Heart left ventricle (tissue), 16 donors: ENCODE results near the gene PARD6A. TPM values are rescaled to one million over a fixed set of nuclear protein-coding genes. Genes with fewer than 3 reads are reported as not detected.

Source experiments
- ATAC-seq, 4 donors: fragments of 200-7000 bp; cut with Tn5 transposase; one replicate each; pipeline ENCODE4 v1.9.1; 2020 to 2022; ENCODE audit warnings: moderate library complexity in 4 of 4, mild to moderate bottlenecking in 3 of 4, moderate number of reproducible peaks in 1 of 4
- DNase-seq, 5 donors: peaks; one replicate each; pipeline ENCODE4 v3.0.0-alpha.2; 2020
- H3K27ac ChIP-seq, 12 donors: fragments of 200-600 bp; sonication (generic) in 4 of 12; one replicate each; pipeline versions ENCODE4 v1.5.0 to v1.8.0; 2016 to 2022; ENCODE audit warnings: mild to moderate bottlenecking in 2 of 12
- H3K27me3 ChIP-seq, 9 donors: fragments of 200-600 bp; sonication (generic) in 2 of 9; one replicate each; pipeline versions ENCODE4 v1.5.1 to v1.8.0; 2016 to 2022; ENCODE audit warnings: mild to moderate bottlenecking in 3 of 9
- H3K36me3 ChIP-seq, 9 donors: fragments of 200-600 bp; sonication (generic) in 2 of 9; one replicate each; pipeline versions ENCODE4 v1.5.0 to v1.8.0; 2018 to 2022; ENCODE audit warnings: mild to moderate bottlenecking in 2 of 9
- H3K4me1 ChIP-seq, 12 donors: fragments of 200-600 bp; sonication (generic) in 4 of 12; one replicate each; pipeline versions ENCODE4 v1.5.0 to v1.8.0; 2016 to 2022; ENCODE audit warnings: mild to moderate bottlenecking in 3 of 12
- H3K4me3 ChIP-seq, 12 donors: fragments of 200-600 bp; sonication (generic) in 4 of 12; one replicate each; pipeline versions ENCODE4 v1.5.0 to v1.8.0; 2017 to 2022; ENCODE audit warnings: mild to moderate bottlenecking in 9 of 12, moderate library complexity in 4 of 12
- H3K9me3 ChIP-seq, 12 donors: fragments of 200-600 bp; sonication (generic) in 4 of 12; one replicate each; pipeline versions ENCODE4 v1.5.0 to v1.8.0; 2016 to 2022; ENCODE audit warnings: mild to moderate bottlenecking in 1 of 12
- POLR2A ChIP-seq, 2 donors: fragments of 450-650 bp; IDR thresholded peaks; one replicate each; pipeline ENCODE4 v1.6.1; 2017; ENCODE audit warnings: antibody characterized with exemption in 2 of 2, mild to moderate bottlenecking in 2 of 2, moderate library complexity in 2 of 2
- WGBS, 4 donors: extraction: QIAGEN DNeasy Blood & Tissue Kit in 2 of 4; methylation state at CpG; one replicate each; pipeline versions ENCODE4 v1.1.5 to v1.1.7; 2013 to 2018; 5-methylcytosine and 5-hydroxymethylcytosine counted together
- intact Hi-C, 10 donors: fragments of 100-400 bp; cut with DNase I; formaldehyde crosslinking; loops; one replicate each; pipeline versions ENCODE4 v1.11.1 to v1.14.2; 2022
- long read RNA-seq, 3 donors: library from polyadenylated mRNA; unstranded; transcript quantifications; one replicate each; pipeline ENCODE4 v2.0.0, GENCODE V29; 2020 to 2021
- polyA plus RNA-seq, 2 donors: library from polyadenylated mRNA; stranded (reverse); fragments of 200-250 nt; gene quantifications; one replicate each; pipeline ENCODE4 v1.2.3, GENCODE V29; 2013
- total RNA-seq, 9 donors: library from RNA; depleted of rRNA in 2 of 9; stranded (reverse); fragments of >200 nt in 2 of 9; fragmentation: NEBNext Ultra II Directional in 3 of 9; extraction: Animal tissue kit (Norgen Biotek cat#: 25700) in 3 of 9; gene quantifications; one replicate each; pipeline versions ENCODE4 v1.1.0 to v1.2.4, GENCODE V29; 2016 to 2023
- TF ChIP-seq, protein P1 (sequence below), 12 donors: fragments of 200-600 bp; sonication (generic) in 4 of 12; IDR thresholded peaks; one replicate each; pipeline versions ENCODE4 v1.5.0 to v1.8.0; 2018 to 2022; ENCODE audit warnings: antibody characterized with exemption in 12 of 12, mild to moderate bottlenecking in 5 of 12
- donor health status: ischemic (EF 13 %, LVEDD 7.1; RV severe dilation, severe dysfunction).
- donor health status: healthy with polysubstance abuse.
- donor health status: DM: no; HTN: yes; CAD: no.
- donor health status: DM: no; HTN: no; CAD: no.
- donor health status: ischemic (EF 25% LVEDD 6.9; RV normal size, moderate dysfunction).
- donor health status: ischemic (EF 25% LVEDD 5.7; RV mildly dilated, moderate dysfunction).
- donor health status: healthy.
- donor health status: DM: yes; HTN: yes; CAD: no.
- donor health status: ischemic (EF 35%, LVEDD 5.7; RV mildly dilated, moderate dysfunction).
- donor health status: nonischemic (EF 11% LVEDD 7.7; RV severe dilation, severe dysfunction).
- donor health status: DM: yes; HTN: yes; CAD: no.
- donor health status: PGD.
- donor health status: ischemic (EF 29% LVEDD 5.4; RV normal size, mild dysfunction).
- donor health status: nonischemic (EF 23%, LVEDD 6.1; RV moderate dilation, normal function).

Gene PARD6A, protein sequence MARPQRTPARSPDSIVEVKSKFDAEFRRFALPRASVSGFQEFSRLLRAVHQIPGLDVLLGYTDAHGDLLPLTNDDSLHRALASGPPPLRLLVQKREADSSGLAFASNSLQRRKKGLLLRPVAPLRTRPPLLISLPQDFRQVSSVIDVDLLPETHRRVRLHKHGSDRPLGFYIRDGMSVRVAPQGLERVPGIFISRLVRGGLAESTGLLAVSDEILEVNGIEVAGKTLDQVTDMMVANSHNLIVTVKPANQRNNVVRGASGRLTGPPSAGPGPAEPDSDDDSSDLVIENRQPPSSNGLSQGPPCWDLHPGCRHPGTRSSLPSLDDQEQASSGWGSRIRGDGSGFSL
- total RNA-seq = 1 to 10 TPM; 1.7 to 5.6 (median 2.9) TPM
- 1 to 10 TPM; 2.7 to 7.0 TPM for polyA plus RNA-seq
- long read RNA-seq, donor 1, transcript PARD6A-202 (3 exons, 1,260 nt) = major isoform, 6 of 9 reads
- long read RNA-seq, donor 1, partial matches to known transcripts = 0 of 9 reads
- long read RNA-seq, donor 1, other reads (novel, unspliced or antisense) = 1 of 9 reads
- long read RNA-seq, donor 2, transcript PARD6A-202 (3 exons, 1,260 nt) = major isoform, 8 of 10 reads
- long read RNA-seq, donor 2, partial matches to known transcripts = 1 of 10 reads
- long read RNA-seq, donor 2, other reads (novel, unspliced or antisense) = 1 of 10 reads
- long read RNA-seq, donor 3, transcript PARD6A-202 (3 exons, 1,260 nt) = major isoform, 6 of 8 reads
- long read RNA-seq, donor 3, partial matches to known transcripts = 0 of 8 reads
- long read RNA-seq, donor 3, other reads (novel, unspliced or antisense) = 2 of 8 reads

DNA sequence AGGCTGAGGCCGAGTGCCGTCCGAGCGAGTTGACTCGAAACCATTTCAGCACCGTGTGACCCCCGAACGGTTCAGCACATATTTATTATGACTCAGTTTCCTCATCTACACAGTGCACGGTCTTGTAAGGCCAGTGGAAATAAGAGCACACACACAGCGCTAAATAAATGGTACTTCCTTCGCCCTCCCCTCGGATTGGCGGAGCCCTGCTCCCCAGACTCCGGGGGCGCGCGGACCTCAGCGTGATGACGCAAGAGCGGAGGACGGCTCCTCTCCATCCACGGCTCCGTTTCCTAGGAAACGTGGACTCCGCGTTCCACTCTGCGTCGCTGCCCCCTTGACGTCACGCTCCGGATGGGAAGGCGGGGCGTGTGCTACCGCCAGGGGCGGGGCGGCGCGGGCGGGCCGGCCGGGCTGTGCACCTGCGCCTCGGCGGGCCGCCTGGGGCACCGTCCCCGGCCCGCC lies at the start of gene PARD6A:
PARD6A (plus strand) TSS at position 397 of the 465 bp plus-strand sequence. CDS start 79 bp downstream, outside the sequence.
- intact Hi-C loops = loop anchor here in 3 of 10 donors (1.0 to 10.0 kb wide), 3 partner anchors 98 to 174 kb away; partner anchors contain the start of gene CTCF (in 2 of the 3)
- no peaks in the 10 kb centered on the region for H3K9me3 ChIP-seq
- ATAC-seq (peak; percentile 84 to 95 (median 87)), DNase-seq (peak; percentile 96 to 98 (median 97))
- peak in 1 of 2 donors; percentile 0 for TF ChIP-seq POLR2A (IDR thresholded peaks at IDR 0.05)
- TF ChIP-seq, protein P1, sequence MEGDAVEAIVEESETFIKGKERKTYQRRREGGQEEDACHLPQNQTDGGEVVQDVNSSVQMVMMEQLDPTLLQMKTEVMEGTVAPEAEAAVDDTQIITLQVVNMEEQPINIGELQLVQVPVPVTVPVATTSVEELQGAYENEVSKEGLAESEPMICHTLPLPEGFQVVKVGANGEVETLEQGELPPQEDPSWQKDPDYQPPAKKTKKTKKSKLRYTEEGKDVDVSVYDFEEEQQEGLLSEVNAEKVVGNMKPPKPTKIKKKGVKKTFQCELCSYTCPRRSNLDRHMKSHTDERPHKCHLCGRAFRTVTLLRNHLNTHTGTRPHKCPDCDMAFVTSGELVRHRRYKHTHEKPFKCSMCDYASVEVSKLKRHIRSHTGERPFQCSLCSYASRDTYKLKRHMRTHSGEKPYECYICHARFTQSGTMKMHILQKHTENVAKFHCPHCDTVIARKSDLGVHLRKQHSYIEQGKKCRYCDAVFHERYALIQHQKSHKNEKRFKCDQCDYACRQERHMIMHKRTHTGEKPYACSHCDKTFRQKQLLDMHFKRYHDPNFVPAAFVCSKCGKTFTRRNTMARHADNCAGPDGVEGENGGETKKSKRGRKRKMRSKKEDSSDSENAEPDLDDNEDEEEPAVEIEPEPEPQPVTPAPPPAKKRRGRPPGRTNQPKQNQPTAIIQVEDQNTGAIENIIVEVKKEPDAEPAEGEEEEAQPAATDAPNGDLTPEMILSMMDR (IDR thresholded peaks at IDR 0.05) = peak in 3 of 12 donors; percentile 14 to 21 (median 15)
- 0 to 1% (median 1%) methylated on average over 13 to 48 of the region's 48 CpGs for WGBS, 4 donors
- peaks cover 0 to 5% (median 0%) of the 10 kb centered on the region in 9 donors for H3K27me3 ChIP-seq
- H3K4me3 ChIP-seq = peak within 1 kb of the TSS; percentile 73 to 97 (median 82)
- H3K4me1 ChIP-seq = peaks cover under 1 to 26% (median 20%) of the 10 kb centered on the region in 12 donors
- H3K36me3 ChIP-seq = peaks cover 0 to 23% (median 0%) of the 10 kb centered on the region in 9 donors
- peak within 1 kb of the TSS; percentile 80 to 97 (median 93) for H3K27ac ChIP-seq

DNA sequence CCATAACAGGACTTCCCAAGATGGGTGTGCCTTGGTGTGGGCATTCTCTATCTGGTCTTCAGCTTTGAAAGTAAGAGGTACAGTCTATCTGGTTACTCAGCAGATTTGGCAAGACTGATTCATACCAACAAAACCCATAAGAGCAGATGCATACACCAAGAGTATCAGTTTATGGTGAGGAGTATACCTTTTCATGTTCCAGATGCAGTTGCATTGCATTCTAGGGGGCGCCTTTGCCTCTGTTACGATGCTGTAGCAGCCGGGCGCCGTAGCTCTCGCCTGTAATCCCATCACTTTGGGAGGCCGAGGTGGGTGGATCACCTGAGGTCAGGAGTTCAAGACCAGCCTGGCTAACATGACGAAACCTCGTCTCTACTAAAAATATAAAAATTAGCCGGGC lies 47.0 kb upstream of the PARD6A start:
- TF ChIP-seq POLR2A (IDR thresholded peaks at IDR 0.05) = no peak
- TF ChIP-seq, protein P1 (IDR thresholded peaks at IDR 0.05) = no peak
- no peak for DNase-seq
- Histone ChIP-seq H3K9me3 (no peaks in the 10 kb centered on the region), H3K27me3 (no peaks in the 10 kb centered on the region), H3K4me3 (no peak overlapping the region), H3K36me3 (peaks cover 2 to 83% (median 81%) of the 10 kb centered on the region in 9 donors), H3K4me1 (no peaks in the 10 kb centered on the region), H3K27ac (no peak overlapping the region)
- no peak for ATAC-seq
- 92 to 98% (median 94%) methylated on average over 10 of the region's 10 CpGs for WGBS, 4 donors
- intact Hi-C loops = no loop called here

DNA sequence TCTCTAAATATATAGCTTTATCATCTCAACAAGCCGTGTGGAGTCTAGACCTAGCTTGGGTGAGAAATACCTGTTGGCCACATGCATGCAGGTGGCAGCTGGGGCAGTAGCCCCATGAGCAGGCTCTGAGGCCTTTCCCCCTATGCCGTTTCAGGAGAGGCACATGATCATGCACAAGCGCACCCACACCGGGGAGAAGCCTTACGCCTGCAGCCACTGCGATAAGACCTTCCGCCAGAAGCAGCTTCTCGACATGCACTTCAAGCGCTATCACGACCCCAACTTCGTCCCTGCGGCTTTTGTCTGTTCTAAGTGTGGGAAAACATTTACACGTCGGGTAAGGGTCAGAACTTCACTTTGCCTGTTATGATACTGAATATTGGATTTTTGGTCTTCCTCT lies 32.5 kb upstream of the PARD6A start:
- 81 to 91% (median 88%) methylated on average over 13 to 14 of the region's 14 CpGs for WGBS, 4 donors
- Histone ChIP-seq H3K36me3 (peaks cover 0 to 98% (median 95%) of the 10 kb centered on the region in 9 donors), H3K9me3 (no peaks in the 10 kb centered on the region), H3K4me3 (no peak overlapping the region), H3K27me3 (no peaks in the 10 kb centered on the region), H3K4me1 (peaks cover 0 to 12% (median 3%) of the 10 kb centered on the region in 12 donors), H3K27ac (no peak overlapping the region)
- TF ChIP-seq POLR2A (IDR thresholded peaks at IDR 0.05) = no peak
- TF ChIP-seq, protein P1 (IDR thresholded peaks at IDR 0.05) = no peak
- intact Hi-C loops = no loop called here
- DNase-seq (no peak), ATAC-seq (no peak)
